ENCODE measurements around the gene NEURL4.

The NEURL4 gene

GRCh38 chr17:7323731-7324437, 5.3 kb downstream of the NEURL4 start:
- DNase-seq (ENCODE audit: low read depth): no peak

GRCh38 chr17:7322520-7323194, 6.5 kb downstream of the NEURL4 start:
- no peak for DNase-seq (ENCODE audit: low read depth)

GRCh38 chr17:7321466-7321865, 7.7 kb downstream of the NEURL4 start:
- no peak for DNase-seq (ENCODE audit: low read depth)

- DNase-seq (ENCODE audit: low read depth): no peak
These were observed 10.8 kb downstream of the NEURL4 start for GRCh38 chr17:7318121-7318860.

- no peak for DNase-seq (ENCODE audit: low read depth)
These were observed 11.9 kb downstream of the NEURL4 start for GRCh38 chr17:7317161-7317803.

- DNase-seq (ENCODE audit: low read depth): no peak
These were observed 13.4 kb downstream of the NEURL4 start for GRCh38 chr17:7315570-7316235.

GRCh38 chr17:7314719-7315569, 14.2 kb downstream of the NEURL4 start, which contains the start of gene GPS2:
Gene GPS2 (minus strand): TSS chr17:7315360. CDS start chr17:7315052, 308 bp downstream.
- DNase-seq (ENCODE audit: low read depth): peak; percentile 67

- DNase-seq (ENCODE audit: low read depth): no peak
These were observed 15.0 kb downstream of the NEURL4 start for GRCh38 chr17:7313890-7314718.

- peak; percentile 12 for DNase-seq (ENCODE audit: low read depth)
These were observed 15.8 kb downstream of the NEURL4 start for GRCh38 chr17:7313088-7313889.

GRCh38 chr17:7312432-7313087, 16.6 kb downstream of the NEURL4 start:
- no peak for DNase-seq (ENCODE audit: low read depth)

GRCh38 chr17:7311110-7311705, 17.9 kb downstream of the NEURL4 start:
- DNase-seq (ENCODE audit: low read depth): no peak

GRCh38 chr17:7309628-7310027, 19.5 kb downstream of the NEURL4 start:
- no peak for DNase-seq (ENCODE audit: low read depth)

- peak; percentile 77 for DNase-seq (ENCODE audit: low read depth)
These were observed 20.3 kb downstream of the NEURL4 start for GRCh38 chr17:7308625-7309433.

GRCh38 chr17:7307686-7308624, 21.2 kb downstream of the NEURL4 start:
- DNase-seq (ENCODE audit: low read depth): no peak

GRCh38 chr17:7306911-7307685, 22.0 kb downstream of the NEURL4 start, which contains the start of gene EIF5A:
Gene EIF5A (plus strand): TSS chr17:7307628. CDS start chr17:7309636, 2,008 bp downstream.
- DNase-seq (ENCODE audit: low read depth): peak; percentile 99
